ENCODE measurements around the gene SIRPB1.
"Not testable (repeated sequence)": the region's sequence is repeated elsewhere in the genome, so short reads cannot be mapped to it uniquely, and the experiment has no call there.

SIRPB1 gene

DNA sequence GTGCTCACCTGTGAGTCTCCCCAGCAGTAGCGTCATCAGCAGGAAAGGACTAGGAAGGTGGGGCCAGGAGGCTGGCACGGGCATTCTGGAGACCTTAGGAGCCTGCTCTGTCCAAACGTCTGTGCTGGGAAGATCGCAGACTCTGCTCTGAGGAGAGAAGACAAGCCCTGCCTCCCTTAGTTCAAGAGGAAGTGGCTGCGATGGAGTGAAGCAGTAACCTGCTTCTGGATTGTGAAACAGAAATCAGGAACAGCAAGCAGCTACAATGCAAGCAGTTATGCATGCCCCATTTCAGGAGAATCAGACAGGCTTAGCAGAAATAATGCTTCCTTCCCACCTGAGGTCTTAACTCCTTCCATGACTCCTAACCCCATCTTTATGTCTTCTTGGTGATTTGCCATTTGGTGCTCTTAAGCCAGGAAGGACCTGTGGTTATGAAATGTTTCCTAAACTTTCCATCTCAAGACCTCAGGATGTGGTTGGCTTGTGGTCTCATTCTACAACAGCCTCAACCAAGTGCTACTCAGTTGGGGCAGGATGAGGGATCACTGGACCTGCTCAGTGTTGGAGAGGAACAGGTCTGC lies at the start of gene SIRPB1:
Gene SIRPB1 (minus strand): TSS at position 149 of the 584 bp plus-strand sequence. CDS start 65 bp downstream, at position 84.
- DNase-seq (ENCODE audit: low read depth): no peak

GRCh38 chr20:1669304-1669703 lies 49.5 kb upstream of the SIRPB1 start:
- peak; percentile 13 for DNase-seq (ENCODE audit: low read depth)

DNA sequence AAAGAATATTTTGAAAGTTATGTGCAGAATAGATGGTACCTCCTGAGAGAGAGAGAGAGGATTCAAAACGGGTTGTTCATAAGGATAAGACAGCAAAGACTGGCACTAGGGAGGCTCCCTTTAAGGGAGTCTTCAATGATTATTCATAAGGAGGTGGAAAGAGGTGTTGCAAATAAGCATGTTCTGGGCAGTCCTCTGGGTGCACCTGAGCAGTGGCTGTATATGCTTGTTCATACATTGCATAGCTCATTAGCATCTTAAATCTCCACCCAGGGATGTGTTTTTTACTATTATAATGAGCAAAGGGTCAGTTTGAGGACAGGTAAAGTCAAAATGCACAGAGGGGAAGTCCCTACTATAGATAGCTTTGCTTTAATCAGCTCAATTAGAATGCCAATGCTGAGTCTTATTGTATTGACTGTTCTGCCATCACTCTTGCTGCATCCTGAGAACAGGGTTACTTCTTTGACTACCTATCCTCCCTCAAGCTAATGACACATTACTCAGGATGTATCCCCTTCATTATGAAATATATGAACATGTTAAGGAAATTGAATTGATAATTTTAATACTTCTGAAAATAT lies 47.8 kb upstream of the SIRPB1 start:
- DNase-seq (ENCODE audit: low read depth): no peak

DNA sequence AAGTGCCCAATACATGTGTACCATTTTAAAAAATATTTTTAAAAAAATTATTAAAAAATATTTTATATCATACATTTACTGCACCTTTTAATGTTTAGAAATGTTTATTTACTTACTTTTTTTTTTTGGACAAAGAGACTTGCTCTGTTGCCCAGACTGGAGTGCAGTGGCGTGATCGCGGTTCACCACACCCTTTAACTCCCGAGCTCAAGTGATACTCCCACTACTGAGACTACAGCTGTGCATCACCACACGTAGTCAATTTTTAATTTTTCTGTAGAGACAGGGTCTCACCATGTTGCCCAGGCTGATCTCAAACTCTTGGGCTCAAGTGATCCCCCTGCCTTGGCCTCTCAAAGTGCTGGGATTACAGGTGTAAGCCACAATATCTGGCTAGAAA lies 47.0 kb upstream of the SIRPB1 start:
- no peak for DNase-seq (ENCODE audit: low read depth)

GRCh38 chr20:1665345-1665744 lies 45.5 kb upstream of the SIRPB1 start:
- no peak for DNase-seq (ENCODE audit: low read depth)

GRCh38 chr20:1664911-1665310 lies 45.1 kb upstream of the SIRPB1 start:
- no peak for DNase-seq (ENCODE audit: low read depth)

GRCh38 chr20:1663917-1664316 lies 44.1 kb upstream of the SIRPB1 start:
- DNase-seq (ENCODE audit: low read depth): peak; percentile 5

DNA sequence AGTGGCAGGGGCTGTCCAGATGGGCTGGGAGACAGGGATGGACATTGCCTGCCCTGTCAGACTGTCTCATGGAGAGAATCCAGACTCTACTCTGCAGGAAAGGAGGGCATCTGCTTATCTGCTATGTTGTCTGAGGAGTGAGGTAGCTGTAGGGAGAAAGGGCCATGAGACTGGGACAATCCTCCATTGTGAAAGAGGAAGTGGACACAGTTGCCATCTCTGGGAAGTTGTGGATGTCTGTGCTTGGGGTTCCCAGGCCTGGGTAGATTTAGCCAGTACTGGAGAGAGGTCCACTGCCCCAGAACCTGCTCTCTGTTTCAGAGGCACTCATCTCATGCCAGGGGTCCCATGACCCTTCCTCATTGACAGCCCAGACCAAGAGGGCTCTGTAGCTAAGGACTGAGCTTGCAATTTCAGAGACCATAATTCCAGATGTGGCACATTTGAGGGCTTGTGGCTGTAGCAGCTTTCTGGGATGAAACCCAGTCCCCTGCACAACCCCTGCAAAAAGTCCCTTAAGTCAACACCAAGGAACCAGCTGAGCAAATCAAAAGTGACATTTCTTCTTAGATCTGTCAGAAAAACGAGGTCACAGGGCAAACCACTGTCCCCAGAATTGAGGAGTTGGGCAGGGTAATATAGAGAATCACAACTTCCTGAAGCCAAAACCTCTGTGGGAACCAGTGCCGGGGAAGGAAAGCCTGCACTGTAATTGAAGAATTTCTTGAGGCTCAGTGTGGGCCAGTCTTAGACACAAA lies 41.9 kb upstream of the SIRPB1 start:
- no peak for DNase-seq (ENCODE audit: low read depth)

DNA sequence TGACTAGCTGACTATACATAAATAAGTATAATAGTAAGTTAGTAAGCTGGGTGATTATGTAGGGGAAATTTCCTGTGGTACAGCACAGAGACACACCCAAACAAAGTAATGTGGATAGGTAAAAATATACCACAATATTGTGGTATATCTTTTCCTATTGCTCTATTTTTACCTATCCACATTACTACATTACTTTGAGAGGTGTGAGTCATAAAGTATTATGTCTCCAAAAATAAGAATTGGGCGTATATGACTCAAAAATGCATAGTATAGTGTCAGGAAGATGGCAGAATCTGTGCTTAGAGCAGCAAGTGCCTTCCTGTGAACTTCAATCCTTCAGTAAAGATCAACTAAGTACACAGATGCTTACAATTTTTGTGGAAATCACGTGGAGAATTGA lies 40.4 kb upstream of the SIRPB1 start:
- no peak for DNase-seq (ENCODE audit: low read depth)

DNA sequence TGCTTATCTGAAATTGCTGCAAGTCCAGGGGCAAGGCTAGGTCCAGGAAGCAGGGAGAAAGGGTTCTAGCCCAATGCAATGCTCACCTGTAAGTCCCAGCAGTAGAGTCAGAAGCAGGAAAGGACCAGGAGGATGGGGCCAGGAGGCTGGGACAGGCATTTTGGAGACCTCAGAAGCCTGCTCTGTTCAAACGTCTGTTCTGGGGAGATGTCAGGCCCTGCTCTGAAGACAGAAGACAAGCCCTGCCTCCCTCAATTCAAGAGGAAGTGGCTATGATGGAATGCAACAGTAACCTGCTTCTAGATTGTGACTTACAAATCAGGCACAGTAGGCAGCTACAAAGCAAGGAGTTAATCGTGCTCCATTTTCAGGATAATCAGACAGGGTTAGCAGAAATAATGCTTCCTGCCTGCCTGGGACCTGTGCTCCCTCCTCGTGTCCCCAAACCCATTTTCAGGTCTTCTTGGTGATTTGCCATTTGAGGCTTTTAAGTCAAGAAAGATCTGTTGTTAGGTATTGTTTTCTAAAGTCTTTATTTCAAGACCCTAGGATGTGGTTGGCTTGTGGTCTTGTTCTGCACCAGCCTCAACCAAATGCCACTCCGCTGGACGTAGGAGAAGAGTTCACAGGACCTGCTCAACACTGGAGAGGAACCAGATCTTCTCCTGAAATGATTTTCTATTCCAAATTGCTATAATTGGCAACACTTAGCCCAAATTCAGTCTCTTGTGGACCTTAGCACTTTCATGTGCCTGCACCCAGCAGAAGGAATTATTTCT lies 37.9 kb upstream of the SIRPB1 start, which contains the start of gene SIRPG:
Gene SIRPG (minus strand): TSS at position 224 of the 779 bp plus-strand sequence. CDS start 65 bp downstream, at position 159.
- no peak for DNase-seq (ENCODE audit: low read depth)

GRCh38 chr20:1656844-1657243 lies 37.0 kb upstream of the SIRPB1 start:
- no peak for DNase-seq (ENCODE audit: low read depth)

DNA sequence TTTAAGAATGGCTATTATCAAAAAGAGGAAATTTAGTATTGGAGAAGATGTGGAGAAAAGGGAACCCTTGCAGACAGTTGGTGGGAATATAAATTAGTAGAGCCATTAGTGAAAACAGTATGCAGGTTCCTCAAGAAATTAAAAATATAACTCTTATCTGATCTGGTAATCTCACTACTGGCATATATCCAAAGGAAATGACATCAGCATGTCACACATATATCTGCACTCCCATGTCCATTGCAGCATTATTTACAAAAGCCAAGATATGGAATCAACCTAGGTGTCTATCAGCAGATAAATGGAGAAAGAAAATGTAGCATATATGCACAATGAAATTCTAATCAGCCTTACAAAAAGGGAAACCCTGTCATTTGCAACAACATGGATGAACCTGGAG lies 35.2 kb upstream of the SIRPB1 start:
- DNase-seq (ENCODE audit: low read depth): no peak

DNA sequence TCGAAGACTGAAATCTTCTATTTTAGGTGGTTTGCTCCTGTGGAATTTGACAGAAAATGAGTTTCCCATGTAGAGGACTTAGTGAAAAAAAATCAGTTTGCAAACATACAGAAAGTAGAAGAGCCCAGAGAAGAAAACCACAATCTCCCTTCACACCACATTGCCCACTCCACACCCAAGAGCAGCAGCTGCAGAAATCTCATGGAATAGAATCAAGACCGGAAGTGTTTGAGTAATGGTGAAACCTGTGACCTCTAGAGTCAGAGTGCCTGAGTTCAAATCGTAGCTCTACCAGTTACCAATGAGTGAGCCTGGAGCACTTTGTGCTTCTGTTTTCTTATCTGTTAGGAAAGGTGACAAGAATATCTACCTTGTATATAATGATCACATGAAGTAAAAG lies 33.2 kb upstream of the SIRPB1 start:
- no peak for DNase-seq (ENCODE audit: low read depth)

DNA sequence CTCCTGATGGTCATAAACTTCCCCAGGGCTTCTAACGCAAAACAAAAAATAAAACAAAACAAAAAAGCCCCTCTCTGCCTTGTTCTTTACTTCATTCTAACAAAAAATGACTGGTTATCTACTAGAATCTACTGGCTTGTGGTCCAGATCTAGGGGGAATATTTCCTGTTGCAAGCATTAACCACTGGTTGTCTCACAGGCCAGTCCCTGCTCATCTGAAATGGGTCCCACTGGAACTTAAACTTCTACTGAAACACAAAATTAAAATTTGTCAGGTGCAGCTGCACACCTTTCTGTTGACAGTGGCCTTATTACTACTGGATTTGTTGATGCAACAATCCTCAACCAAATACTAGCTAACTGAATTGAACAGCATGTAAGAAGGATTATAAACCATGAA lies 32.3 kb upstream of the SIRPB1 start:
- DNase-seq (ENCODE audit: low read depth): no peak

DNA sequence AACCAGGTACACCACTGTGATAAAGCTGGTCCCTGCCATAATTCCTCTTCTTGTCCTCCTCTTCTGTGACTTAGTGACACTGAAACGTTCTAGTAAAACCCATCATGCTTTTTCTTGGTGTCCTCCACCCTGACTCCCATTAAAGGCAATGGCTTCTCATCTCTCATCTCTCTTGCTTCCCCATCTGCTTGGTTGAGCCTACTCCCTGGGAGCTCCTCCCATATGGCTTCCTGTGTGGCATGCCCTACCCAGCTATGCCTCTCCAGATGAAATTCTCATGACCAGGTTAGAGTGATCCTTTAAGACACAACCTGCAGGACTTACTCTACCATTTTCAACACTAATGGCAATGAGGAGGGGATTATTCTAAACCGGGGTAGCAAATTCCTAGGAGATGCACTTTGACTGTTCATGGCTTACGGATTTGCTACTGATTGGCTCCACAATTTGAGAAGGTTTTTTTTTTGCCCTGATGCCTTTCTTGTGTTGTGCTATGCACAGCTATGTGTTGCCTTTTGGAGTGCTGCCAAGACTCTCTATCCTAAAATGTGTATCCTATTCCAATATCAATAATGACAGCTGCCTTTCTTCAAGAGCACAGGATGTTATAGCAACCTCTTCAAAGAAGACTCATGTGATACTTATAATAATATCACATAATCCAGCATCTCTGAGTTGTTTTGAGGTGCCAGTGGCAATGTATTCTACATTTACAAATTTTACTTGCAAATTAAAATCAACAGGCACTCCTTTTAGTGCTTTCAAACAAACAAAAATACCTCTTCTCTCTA lies 31.7 kb upstream of the SIRPB1 start:
- no peak for DNase-seq (ENCODE audit: low read depth)

DNA sequence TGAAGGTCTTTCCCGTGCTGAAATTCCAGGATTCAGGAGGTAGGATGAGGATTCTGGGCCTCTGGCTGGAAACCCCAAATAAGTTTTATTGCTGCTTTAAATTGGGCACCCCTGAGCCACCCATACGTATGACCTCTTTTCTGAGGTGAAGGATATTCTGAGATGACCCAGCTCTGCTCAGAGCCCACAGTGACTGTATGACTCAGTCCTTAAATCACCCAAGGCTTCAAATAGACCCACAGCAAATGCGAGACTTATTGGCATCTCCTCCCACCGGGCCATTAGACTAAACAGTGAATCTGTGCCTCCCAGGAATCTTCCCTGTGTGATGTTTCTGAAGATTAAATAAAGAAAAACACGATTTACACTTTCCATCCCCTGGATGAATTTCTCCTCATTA lies 28.3 kb upstream of the SIRPB1 start:
- DNase-seq (ENCODE audit: low read depth): no peak

GRCh38 chr20:1646975-1647431 lies 27.2 kb upstream of the SIRPB1 start:
- no peak for DNase-seq (ENCODE audit: low read depth)

GRCh38 chr20:1644101-1644962 lies 24.5 kb upstream of the SIRPB1 start:
- no peak for DNase-seq (ENCODE audit: low read depth)

DNA sequence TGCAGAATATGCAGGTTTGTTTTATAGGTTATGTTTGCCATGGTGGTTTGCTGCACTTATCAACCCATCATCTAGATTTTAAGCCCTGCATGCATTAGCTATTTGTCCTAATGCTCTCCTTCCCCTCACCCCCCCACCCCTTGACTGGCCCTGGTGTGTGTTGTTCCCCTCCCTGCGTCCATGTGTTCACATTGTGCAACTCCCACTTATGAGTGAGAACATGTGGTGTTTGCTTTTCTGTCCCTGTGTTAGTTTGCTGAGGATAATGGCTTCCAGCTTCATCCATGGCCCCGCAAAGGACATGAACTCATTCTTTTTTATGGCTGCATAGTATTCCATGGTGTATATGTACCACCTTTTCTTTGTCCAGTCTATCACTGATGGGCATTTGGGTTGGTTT lies 18.8 kb upstream of the SIRPB1 start:
- DNase-seq (ENCODE audit: low read depth): not testable (repeated sequence)

GRCh38 chr20:1637755-1638154 lies 17.9 kb upstream of the SIRPB1 start:
- DNase-seq (ENCODE audit: low read depth): no peak

- no peak for DNase-seq (ENCODE audit: low read depth)
These were observed 17.4 kb upstream of the SIRPB1 start for GRCh38 chr20:1637226-1637625.

Data from stromal cell of bone marrow (primary cell).